AG04449 (cell line): Measurements from ENCODE around the gene FAM78B.
A peak's percentile ranks its signal among the peaks of the same experiment; 100 is the strongest.

Experiments used
- CTCF ChIA-PET: fragments of 350-600 bp; formaldehyde crosslinking; extraction: SDS; loops from one replicate; lab custom pipeline; 2021; ENCODE audit warnings: antibody characterized with exemption; lab: Yijun Ruan, JAX
- POLR2A ChIA-PET: fragments of 400-600, 350-600 bp; formaldehyde crosslinking; extraction: SDS; loops from one replicate; lab custom pipeline; 2020; ENCODE audit warnings: antibody characterized with exemption, inconsistent platforms; lab: Yijun Ruan, JAX
- DNase-seq: peaks from one replicate; pipeline ENCODE4 v3.0.0-alpha.2; 2010; ENCODE audit warnings: low read depth, low spot score
- H3K4me3 ChIP-seq: 2 replicates; pipeline ENCODE4 v1.5.1; 2011; ENCODE audit warnings: low read depth, mild to moderate bottlenecking, control low read depth, low read length
- TF ChIP-seq, protein P1 (sequence below): IDR thresholded peaks from one replicate; pipeline ENCODE4 v1.5.1; 2011; ENCODE audit warnings: mild to moderate bottlenecking, moderate library complexity, low read length, control low read depth, inconsistent platforms; ENCODE audit not compliant: insufficient read depth; ENCODE audit errors: missing control alignments

Gene FAM78B

DNA sequence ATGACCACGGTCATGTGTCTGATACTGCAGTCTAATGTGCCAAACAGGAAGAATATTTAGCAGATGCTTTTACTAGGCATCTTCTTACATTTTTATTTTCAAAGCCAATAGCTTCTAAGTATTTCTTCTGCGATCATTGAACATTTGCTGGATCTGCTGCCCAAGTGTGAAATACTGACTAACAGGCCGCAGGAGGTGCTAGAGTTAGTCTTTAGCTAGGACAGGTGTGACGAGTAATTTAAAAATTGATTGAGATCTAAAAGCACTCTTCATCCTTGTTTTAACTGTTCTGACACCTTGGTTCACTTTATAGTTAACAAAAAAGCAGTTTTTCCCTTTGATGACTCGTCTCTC, 748 bp upstream of the FAM78B start:
- no peak overlapping the region; the same call in 1 of the 2 replicates for H3K4me3 ChIP-seq
- DNase-seq = no peak
- TF ChIP-seq, protein P1, sequence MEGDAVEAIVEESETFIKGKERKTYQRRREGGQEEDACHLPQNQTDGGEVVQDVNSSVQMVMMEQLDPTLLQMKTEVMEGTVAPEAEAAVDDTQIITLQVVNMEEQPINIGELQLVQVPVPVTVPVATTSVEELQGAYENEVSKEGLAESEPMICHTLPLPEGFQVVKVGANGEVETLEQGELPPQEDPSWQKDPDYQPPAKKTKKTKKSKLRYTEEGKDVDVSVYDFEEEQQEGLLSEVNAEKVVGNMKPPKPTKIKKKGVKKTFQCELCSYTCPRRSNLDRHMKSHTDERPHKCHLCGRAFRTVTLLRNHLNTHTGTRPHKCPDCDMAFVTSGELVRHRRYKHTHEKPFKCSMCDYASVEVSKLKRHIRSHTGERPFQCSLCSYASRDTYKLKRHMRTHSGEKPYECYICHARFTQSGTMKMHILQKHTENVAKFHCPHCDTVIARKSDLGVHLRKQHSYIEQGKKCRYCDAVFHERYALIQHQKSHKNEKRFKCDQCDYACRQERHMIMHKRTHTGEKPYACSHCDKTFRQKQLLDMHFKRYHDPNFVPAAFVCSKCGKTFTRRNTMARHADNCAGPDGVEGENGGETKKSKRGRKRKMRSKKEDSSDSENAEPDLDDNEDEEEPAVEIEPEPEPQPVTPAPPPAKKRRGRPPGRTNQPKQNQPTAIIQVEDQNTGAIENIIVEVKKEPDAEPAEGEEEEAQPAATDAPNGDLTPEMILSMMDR = no peak
- ChIA-PET POLR2A (no interaction called here), CTCF (interaction anchor here (2.1 kb wide), 1 partner anchor 243 kb away, joined by 6 read pairs; no protein-coding TSS in a partner anchor)

DNA sequence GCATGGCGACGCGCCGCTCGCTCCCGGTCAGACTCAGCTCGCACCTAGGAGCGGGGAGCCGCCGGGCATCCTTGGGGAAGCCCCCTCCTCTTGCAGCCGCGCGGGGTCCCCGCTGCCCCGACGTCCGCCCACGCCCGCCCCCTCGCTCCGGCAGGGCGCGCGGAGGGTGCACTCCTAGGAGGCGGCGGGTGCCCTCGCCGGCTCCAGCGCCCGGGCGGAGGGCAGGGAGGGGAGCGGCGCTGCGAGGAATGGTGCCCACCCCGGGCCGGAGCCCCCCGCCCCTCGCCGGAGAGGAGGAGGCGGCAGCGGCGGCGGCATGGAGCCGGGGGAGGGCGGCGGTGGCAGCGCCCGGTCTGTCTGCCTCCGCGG, 488 bp downstream of the FAM78B start:
- POLR2A ChIA-PET = no interaction called here
- TF ChIP-seq, protein P1 = no peak
- CTCF ChIA-PET = interaction anchor here (2.1 kb wide), 1 partner anchor 241 kb away, joined by 6 read pairs; no protein-coding TSS in a partner anchor
- H3K4me3 ChIP-seq = peak overlapping the region; percentile 60
- DNase-seq = no peak

DNA sequence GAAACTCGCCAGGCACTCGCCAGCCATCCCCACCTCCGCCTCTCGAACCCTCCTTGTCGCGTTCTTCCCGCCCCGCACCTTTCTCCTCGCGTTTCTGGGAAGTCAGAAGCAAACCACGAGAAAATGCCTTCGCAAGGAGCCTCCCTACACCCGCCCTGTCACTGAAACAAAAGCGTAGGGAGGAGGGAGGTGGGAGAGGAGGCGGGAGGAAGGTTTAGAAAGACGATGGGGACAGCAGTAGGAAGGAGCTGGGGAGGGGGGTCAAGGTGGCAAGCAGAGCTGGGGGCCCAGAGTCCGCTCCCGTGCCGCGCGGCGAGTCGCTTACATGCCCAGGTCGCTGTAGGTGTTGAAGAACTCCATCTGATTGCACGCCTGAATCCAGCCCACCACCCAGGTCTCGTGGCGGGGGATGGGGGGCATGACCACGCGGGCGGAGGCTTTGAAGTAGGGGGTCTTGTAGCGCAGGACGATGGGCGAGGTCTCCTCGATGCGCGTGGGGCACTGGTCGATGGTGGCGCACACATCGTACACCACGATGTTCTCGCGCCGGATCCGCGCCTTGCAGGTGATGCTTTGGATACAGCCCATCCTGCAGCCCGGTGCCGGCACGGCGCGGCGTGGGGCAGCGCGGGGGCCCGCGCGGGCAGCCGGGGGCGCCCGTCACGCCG, 1.0 kb downstream of the FAM78B start:
- peak overlapping the region; percentile 60; the same call in 1 of the 2 replicates for H3K4me3 ChIP-seq
- CTCF ChIA-PET = interaction anchor here (2.1 kb wide), 1 partner anchor 241 kb away, joined by 6 read pairs; no protein-coding TSS in a partner anchor
- DNase-seq = no peak
- TF ChIP-seq, protein P1 = no peak
- POLR2A ChIA-PET = no interaction called here

DNA sequence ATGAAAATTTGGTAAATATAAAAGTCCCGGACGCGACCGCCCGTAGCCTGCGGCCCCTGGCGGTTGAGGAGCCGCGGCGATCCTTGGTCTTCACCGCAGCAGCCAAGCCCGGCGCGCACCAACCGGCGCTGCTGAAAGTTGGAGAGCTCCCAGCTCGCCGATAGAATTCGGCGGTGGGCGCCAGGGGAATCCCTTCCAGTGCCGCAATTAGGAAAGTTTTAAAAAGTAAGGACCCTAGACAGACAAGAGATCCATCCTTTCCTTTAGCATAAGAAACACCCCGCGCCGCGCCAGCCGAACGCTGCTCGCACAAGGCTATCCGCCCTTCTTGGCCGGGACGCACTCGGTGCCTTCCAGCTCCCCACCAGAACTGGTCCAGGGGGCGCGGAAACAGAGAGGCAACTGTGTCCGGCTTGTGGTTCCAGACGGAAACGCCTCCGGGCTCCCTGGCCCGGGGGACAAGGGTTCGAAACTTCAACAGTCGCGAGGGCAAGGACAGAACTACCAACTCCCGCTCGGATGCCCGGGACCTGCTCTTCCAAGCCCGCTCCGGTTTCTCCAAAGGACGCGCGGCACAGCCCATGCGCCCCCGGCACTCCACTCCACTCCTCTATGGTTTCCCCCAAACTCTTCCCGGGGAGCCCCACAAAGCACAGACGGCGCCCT, 1.7 kb downstream of the FAM78B start:
- DNase-seq = no peak
- CTCF ChIA-PET = interaction anchor here (1.2 to 1.3 kb wide), 2 partner anchors 236 to 240 kb away, joined by 4 read pairs; no protein-coding TSS in a partner anchor
- POLR2A ChIA-PET = no interaction called here
- no peak overlapping the region for H3K4me3 ChIP-seq
- TF ChIP-seq, protein P1 = peak; percentile 52

DNA sequence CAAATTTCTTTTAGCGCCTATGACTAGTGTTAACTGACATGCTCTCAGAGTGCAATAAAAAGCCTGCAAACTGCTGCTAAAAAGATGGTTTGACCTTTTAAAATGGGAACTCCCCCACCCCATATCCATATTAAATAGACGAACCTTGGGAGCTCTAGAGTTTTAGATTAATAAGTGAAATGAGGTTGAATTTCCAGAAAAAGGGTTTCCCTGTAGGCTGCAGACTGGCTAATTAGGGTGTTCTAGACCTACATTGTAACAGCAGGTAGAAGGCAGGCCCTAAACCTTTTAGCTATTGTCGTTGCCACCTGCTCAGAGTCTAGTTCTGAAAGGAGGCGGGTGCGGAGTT, 2.2 kb downstream of the FAM78B start:
- ChIA-PET CTCF (interaction anchor here (1.2 to 1.3 kb wide), 2 partner anchors 235 to 240 kb away, joined by 4 read pairs; no protein-coding TSS in a partner anchor), POLR2A (no interaction called here)
- TF ChIP-seq, protein P1 = no peak
- no peak overlapping the region for H3K4me3 ChIP-seq
- no peak for DNase-seq

DNA sequence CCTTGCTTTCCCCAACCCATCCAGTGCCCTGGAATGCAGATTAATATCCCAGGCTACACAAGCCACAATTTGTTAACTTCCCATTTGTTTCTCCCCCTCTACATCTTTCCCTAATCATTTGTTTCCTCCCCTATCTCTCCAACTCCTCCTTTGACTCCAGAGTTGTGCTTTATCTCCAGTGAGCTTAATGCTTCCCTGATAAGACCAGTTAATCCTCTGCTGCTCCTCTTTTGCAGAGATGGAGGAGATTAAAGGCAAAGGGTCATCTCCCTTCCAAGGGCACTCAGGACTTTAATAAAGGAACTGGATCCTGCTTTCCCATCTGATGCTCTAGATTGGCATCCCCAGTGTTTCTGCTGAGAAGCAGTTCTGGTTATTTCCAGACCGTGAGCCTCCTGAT, 7.1 kb downstream of the FAM78B start:
- H3K4me3 ChIP-seq = no peak overlapping the region
- no peak for DNase-seq
- CTCF ChIA-PET = no interaction called here
- POLR2A ChIA-PET = no interaction called here
- TF ChIP-seq, protein P1 = no peak
